Right hindlimb (tissue), 1 donor: ENCODE measurements around the gene SLC29A3.
"Not testable (repeated sequence)": the region's sequence is repeated elsewhere in the genome, so short reads cannot be mapped to it uniquely, and the experiment has no call there.

Experiments used
- DNase-seq: peaks from one replicate; pipeline ENCODE4 v3.0.0-alpha.2; 2018

The SLC29A3 gene

GRCh38 chr10:71348850-71349249, 29.8 kb downstream of the SLC29A3 start:
- DNase-seq = no peak

GRCh38 chr10:71349406-71349805, 30.3 kb downstream of the SLC29A3 start:
- no peak for DNase-seq

GRCh38 chr10:71351087-71351486, 32.0 kb downstream of the SLC29A3 start:
- no peak for DNase-seq

- no peak for DNase-seq
Observed at GRCh38 chr10:71351628-71352319, 32.7 kb downstream of the SLC29A3 start.

GRCh38 chr10:71353639-71354038, 34.6 kb downstream of the SLC29A3 start:
- no peak for DNase-seq

GRCh38 chr10:71354776-71355175, 35.7 kb downstream of the SLC29A3 start:
- DNase-seq = no peak

GRCh38 chr10:71355886-71356285, 36.8 kb downstream of the SLC29A3 start:
- DNase-seq = no peak

- no peak for DNase-seq
Observed at GRCh38 chr10:71357792-71358265, 38.8 kb downstream of the SLC29A3 start.

- DNase-seq = no peak
Observed at GRCh38 chr10:71358277-71358676, 39.2 kb downstream of the SLC29A3 start.

GRCh38 chr10:71358906-71359305, 39.8 kb downstream of the SLC29A3 start:
- DNase-seq = not testable (repeated sequence)

- peak; percentile 57 for DNase-seq
Observed at GRCh38 chr10:71359364-71360046, 40.4 kb downstream of the SLC29A3 start.

GRCh38 chr10:71360735-71361134, 41.7 kb downstream of the SLC29A3 start:
- no peak for DNase-seq

- no peak for DNase-seq
Observed at GRCh38 chr10:71361581-71361980, 42.5 kb downstream of the SLC29A3 start.

GRCh38 chr10:71362141-71362540, 43.1 kb downstream of the SLC29A3 start:
- DNase-seq = no peak

- no peak for DNase-seq
Observed at GRCh38 chr10:71363936-71364335, 44.9 kb downstream of the SLC29A3 start.

- DNase-seq = no peak
Observed at GRCh38 chr10:71365366-71365765, 46.3 kb downstream of the SLC29A3 start.

GRCh38 chr10:71366690-71367089, 47.6 kb downstream of the SLC29A3 start:
- no peak for DNase-seq

GRCh38 chr10:71367271-71367670, 48.2 kb downstream of the SLC29A3 start:
- no peak for DNase-seq

GRCh38 chr10:71368176-71368575, 49.1 kb downstream of the SLC29A3 start:
- no peak for DNase-seq

GRCh38 chr10:71368643-71369042, 49.6 kb downstream of the SLC29A3 start:
- DNase-seq = no peak

- no peak for DNase-seq
Observed at GRCh38 chr10:71369602-71370001, 50.5 kb downstream of the SLC29A3 start.

- DNase-seq = no peak
Observed at GRCh38 chr10:71370031-71370430, 51.0 kb downstream of the SLC29A3 start.

GRCh38 chr10:71371750-71372166, 52.7 kb downstream of the SLC29A3 start:
- no peak for DNase-seq

- DNase-seq = no peak
Observed at GRCh38 chr10:71372882-71373495, 53.9 kb downstream of the SLC29A3 start.
